MM.1S (cell line): ENCODE data around the gene BRD4.

Source experiments
- EZH2 ChIP-seq: fragments of 300-600 bp; sonication (generic); optimal IDR thresholded peaks from 2 replicates; pipeline ENCODE3; 2017; ENCODE audit warnings: low read depth, mild to moderate bottlenecking, antibody characterized with exemption, low read length, mixed read lengths
- EZH2phosphoT487 ChIP-seq: fragments of 300-600 bp; sonication (generic); IDR thresholded peaks from 2 replicates; pipeline ENCODE4 v1.6.1; 2018; ENCODE audit warnings: antibody characterized with exemption, low read length
- TF ChIP-seq, protein P1 (sequence below): fragments of 300-600 bp; sonication (generic); IDR thresholded peaks from 2 replicates; pipeline ENCODE4 v1.5.1; 2016; ENCODE audit warnings: antibody characterized with exemption, low read length, mixed read lengths

DNA sequence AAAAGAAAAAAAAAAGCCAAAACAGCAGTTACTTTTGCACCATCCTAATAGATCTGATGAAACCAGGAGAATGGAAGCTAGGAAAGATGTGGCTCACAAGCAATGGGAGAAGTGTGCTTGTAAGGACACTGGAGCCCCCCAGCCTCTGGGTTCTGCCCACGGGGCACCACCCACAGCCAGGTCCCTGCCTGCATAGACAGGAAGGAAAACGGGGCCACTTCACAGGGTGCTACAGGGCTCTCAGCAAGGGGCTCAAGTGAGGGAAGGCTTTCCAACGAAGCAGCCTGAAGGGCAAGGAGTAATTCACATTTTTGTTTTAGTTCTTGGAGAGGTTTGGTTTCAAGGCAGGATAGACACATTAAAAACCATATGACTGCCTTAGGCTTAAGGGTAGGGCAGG is 42.7 kb downstream of the BRD4 start:
- TF ChIP-seq, protein P1, sequence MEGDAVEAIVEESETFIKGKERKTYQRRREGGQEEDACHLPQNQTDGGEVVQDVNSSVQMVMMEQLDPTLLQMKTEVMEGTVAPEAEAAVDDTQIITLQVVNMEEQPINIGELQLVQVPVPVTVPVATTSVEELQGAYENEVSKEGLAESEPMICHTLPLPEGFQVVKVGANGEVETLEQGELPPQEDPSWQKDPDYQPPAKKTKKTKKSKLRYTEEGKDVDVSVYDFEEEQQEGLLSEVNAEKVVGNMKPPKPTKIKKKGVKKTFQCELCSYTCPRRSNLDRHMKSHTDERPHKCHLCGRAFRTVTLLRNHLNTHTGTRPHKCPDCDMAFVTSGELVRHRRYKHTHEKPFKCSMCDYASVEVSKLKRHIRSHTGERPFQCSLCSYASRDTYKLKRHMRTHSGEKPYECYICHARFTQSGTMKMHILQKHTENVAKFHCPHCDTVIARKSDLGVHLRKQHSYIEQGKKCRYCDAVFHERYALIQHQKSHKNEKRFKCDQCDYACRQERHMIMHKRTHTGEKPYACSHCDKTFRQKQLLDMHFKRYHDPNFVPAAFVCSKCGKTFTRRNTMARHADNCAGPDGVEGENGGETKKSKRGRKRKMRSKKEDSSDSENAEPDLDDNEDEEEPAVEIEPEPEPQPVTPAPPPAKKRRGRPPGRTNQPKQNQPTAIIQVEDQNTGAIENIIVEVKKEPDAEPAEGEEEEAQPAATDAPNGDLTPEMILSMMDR: no peak
- no peak for TF ChIP-seq EZH2
- TF ChIP-seq EZH2phosphoT487: no peak
